Measurements from ENCODE around the gene BRAP.
A peak's percentile ranks its signal among the peaks of the same experiment; 100 is the strongest.
"Not testable (repeated sequence)": the region's sequence is repeated elsewhere in the genome, so short reads cannot be mapped to it uniquely, and the experiment has no call there.

The BRAP gene

DNA sequence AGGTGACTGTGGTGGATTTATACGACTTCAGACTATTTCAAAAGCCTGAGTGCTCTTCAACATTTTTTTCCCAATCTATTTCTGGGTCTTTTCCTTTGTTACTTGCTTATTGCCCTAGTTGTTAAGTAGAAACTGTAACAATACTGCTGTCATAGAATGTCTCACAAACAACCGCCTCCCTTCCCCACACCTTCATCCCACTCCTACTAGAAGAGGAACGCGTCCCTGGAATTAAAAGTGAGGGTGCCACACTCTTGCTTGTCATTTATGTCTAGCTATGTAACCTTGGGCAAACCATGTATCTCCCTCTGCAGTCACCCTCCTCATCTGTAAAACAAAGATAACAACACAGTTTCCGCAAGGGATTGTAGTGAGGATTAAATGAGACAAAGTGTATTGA, 8.6 kb downstream of the BRAP start:
- DNase-seq (ENCODE audit: low spot score) = no peak

DNA sequence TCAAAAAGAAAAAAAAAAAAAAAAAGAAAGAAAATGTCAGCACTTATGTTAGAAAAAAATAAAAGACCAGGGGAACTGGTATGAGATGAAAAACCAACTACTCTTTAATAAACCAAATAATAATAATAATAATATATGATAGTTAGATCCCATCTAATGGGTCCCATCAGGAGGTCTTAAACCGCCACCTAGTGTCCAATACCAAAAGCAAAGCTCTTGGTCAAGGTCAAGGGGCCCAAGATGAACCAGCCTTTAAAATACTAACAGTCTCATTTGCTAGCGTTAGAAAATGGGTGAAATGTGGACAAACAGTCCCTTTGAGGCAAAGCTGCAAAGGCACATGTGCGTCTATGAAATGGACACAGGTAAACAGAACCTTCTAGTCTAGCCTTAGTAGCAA, 12.3 kb downstream of the BRAP start:
- peak; percentile 22 for DNase-seq (ENCODE audit: low spot score)

DNA sequence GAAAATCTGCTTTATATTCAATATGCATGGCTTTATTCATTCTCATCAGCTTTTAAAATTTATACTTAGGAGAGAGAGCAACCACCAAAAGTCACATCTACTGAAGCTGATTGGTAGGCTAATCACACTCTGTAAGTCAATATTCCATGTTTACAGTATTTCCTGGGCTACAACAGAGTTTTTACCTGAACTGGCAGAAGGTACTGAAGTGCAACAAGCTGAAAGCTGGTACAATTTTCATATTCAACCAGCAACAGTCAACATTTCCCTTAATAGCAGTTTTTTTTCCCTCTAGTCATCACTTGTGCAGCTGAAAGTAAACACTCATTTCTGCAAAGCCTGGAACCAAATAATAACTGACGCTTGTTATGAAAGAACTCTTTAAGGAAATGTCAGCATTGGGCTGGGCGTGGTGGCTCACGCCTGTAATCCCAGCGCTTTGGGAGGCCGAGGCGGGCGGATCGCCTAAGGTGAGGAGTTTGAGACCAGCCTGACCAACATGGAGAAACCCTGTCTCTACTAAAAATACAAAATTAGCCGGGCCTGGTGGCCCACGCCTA, 12.9 kb downstream of the BRAP start:
- DNase-seq (ENCODE audit: low spot score) = no peak

DNA sequence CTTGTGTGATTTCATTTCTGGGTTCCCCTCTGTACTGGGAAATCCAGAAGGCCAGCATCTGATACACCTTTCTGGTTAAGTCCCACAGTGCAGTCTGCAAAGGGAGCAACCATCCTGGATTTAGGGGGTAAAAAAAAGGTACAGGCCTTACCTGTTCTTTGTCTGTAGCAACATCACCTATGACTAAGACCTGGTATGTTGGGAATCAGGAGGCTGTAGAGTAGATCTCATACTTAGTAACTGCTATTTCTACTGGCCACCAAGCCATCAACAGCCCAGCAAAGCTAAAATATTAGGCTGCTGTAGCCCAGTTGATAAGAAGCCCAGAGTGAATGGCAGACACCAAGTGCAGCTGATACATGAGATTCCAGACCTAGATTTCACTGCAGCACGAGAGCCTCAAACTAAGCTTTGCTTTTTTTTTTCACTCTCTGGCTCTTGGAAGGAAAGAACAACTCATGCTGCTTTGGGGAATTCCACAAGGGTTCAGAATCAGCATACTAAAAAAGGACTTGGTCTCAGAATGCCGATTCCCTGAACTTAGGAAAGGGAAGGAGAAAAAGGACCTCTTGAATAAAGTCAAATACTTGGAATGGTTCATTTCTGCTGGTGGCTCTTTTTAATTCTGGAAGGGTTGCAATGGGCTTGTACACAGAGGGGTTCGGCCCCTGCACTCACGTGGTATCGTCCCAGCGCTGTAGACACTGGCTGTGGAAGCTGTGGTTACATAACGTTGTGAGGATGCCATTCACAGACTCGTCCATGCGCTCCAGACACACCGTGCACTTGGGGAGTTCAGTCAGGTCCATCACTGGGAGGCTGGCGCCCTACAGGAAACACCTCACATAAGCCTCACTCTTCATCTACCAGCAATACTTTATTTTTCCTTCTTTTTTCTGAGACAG, 20.5 kb downstream of the BRAP start:
- peak; percentile 25 for DNase-seq (ENCODE audit: low spot score)

DNA sequence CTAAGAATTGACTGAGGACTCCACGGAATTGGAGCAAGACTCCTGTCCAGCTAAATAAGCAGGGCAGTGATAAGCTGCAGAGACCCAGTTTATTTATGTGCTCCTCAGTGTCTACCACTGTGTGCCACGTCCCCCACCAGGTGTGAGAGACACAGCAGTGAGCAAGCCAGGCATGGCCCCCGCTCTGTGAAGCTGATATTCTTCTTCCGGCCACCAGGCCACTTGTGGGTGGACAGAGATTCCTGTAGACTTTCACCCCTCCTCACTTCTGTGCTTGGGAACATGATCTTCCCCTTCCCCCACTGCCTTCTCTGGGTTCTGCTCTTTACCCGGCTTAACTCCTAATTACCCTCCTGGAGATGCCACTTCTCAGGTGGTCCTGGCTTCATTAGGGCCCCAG, 21.3 kb downstream of the BRAP start:
- DNase-seq (ENCODE audit: low spot score) = no peak

DNA sequence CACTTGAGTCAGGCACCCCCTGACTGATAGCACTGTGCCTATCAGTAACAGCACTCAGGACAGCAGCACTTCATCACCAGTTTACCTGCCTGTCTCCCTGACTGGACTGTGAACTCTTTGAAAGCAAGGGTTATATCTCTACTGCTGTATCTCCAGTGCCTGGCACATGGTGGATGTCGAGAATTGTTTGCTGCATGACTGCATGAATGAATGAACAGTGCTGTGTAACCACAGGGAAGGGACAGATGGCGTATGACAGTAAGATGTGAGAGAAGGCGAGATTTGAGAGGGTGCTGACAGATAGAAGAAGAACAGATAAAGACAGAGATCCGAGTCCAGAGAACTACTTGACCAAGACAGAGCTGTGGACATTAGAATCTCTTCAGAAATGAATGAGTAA, 29.7 kb downstream of the BRAP start:
- peak; percentile 87 for DNase-seq (ENCODE audit: low spot score)

DNA sequence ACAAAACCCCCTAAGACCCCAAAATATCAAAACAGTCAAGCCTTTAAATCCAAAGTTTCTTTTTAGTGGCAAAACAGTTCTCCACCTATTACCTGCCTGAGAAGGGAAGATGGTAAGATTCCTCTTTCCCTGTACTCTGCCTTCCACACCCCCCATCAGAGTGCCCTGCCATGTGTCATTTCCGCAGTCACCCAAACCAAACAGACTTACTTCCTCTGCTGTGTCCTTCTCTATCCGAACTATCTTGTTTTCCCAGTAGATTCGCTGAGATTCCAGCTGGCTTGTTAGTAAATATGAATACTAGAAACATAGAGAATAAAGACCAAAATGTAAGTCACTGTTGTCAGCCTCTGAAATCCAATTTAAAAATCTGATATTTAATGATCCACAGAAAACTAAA, 30.4 kb downstream of the BRAP start:
- no peak for DNase-seq (ENCODE audit: low spot score)

DNA sequence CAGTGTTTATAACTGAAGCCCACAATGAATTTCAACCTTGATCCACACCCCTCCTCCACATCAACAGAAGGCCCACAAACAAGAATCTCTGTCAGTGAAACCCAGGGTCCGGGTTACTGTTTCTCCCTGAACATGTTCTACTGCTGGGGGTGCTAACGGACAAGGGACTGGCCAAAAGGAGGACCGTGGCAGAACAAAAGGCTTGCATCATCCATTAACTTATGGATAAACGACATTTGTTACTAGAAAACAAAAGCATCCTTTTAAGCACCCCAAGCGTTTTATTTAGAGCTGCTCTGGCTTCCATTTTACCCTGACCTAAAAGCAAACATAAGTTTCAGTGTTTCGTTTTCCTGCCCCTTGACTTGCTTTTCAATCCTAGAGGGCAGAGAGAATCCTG, 32.2 kb downstream of the BRAP start:
- no peak for DNase-seq (ENCODE audit: low spot score)

DNA sequence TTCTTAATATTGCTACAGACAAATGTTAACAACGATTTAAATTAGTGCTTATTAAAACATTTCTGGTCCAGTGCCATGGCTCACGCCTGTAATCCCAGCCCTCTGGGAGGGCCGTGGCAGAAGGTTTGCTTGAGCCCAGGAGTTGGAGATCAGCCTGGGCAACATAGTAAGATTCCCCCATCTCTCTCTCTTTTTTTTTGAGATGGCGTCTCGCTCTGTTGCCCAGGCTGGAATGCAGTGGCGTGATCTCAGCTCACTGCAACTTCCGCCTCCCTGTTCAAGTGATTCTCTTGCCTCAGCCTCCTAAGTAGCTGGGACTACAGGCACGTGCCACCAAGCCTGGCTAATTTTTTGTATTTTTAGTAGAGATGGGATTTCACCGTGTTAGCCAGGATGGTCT, 33.2 kb downstream of the BRAP start:
- DNase-seq (ENCODE audit: low spot score) = not testable (repeated sequence)

DNA sequence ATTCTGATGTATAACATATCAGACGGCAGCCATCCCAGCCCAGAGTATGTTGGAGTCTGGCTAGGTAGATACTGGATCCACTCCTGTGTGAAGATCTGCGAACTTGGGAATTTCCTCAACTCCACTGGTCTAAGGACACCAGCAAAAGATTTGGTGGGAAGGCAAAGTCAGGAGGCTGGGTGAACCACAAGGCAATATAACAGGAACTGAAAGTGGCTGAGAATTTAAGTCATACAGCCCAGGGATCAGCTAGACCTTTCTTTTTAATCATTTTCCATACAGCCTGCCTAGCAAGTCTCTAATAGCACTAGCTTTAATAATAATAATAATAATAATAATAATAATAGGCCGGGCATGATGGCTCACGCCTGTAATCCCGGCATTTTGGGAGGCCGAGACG, 34.8 kb downstream of the BRAP start:
- DNase-seq (ENCODE audit: low spot score) = no peak

DNA sequence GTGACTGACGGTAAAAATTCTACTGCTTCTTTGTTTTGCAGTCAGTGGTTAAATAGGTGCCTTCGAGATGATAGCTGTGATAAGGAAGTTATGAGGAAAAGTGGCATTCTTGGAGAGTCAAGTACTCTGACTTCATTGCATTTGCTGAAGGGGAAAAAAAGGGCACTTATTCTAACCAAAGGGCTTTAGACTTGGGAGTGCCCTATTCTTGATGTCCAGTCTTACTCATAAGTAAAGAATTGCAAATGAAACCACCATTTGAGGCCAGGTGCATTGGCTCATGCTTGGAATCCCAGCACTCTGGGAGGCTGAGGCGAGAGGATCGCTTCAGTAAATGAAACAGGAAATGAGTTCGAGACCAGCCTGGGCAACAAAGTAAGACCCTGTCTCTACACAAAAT, 40.3 kb downstream of the BRAP start:
- DNase-seq (ENCODE audit: low spot score) = no peak

DNA sequence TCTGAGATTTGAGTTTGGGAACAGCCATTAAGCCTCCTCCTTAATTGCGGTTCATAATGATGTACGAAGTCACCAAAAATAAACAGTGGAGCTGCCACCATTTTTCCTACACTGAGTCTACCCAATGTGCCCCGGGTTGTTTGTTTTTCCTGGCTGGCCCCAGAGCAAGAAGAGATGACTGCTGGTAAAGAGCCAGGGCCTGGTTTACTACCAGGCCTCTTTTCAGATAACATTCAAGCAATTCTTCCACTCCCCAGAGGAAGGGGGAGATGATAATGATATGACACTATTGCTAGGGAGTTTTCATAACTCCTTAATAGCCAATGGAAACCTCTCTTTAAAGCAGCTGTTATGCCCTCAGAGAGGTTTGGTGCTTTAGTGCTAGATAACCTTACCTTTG, 42.3 kb downstream of the BRAP start:
- no peak for DNase-seq (ENCODE audit: low spot score)

DNA sequence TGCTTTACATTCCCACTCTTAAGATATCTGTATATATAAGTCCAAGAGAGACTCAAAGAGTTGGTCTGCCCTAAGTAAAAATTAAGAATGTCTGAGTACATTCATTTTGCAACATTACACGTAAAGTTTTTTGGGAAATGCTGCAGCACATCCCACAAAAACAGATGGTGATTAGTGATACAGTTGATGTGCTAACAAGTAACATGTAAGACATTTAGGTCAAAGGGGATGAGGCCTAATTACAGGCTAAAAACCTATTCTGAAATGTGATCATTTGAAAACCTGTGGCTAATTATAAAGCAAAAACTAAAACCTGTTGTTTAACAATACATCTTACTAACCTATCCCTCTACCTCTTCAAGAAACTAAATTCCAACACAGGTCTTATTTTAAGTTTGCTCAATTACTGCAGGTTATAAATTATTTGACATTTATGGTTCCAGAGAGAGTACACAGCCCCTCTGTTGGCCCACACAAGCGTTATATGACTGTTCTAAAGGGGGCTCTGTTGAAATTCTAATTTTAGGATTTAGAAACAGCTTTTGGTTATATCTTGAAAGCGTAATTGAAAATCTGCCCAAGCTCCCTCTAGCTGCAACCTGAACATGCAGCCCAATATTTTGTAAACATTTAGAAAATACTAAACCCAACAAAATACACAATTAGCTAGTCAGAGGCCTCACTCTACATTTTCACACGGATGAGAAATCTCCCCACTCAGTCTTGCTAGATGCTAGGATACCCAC, 42.9 kb downstream of the BRAP start:
- no peak for DNase-seq (ENCODE audit: low spot score)

DNA sequence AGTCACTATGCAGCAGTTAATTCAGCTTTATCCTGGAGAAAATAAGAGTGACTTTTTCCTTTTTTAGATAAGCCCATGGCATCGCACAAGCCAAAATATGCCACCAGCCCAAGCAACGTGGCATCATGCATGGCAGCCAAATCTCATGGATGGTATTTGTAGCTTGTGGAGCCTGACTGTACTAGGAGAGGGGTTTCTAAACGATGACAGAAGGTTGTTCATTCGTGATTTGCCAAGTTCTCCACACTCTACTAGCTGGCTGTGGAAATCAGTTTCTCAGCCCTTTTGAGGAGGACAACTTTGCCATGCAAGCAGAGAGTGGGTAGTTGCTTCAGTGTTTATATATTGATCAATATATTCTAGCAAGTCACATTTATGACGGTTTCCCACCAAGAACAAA, 45.2 kb downstream of the BRAP start:
- DNase-seq (ENCODE audit: low spot score) = peak; percentile 70

DNA sequence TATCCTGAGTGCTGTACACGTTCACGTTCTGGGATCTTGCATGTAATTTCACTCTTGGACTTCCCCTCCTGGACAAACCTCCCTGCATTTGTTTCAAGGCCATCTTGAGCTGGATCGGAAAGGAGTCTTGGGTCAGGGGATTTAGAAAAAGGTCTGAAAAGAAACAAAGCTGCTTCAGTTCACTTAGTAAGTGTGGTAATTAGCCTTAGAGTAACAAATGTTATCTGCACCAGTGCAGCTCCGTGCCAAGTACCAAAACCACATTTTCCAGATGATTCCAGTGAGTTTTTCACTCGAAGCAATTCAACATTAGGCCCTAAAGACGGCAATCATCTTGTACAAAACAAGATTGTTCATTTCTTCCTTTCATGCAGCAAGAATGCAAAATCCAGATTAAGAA, 47.2 kb downstream of the BRAP start:
- DNase-seq (ENCODE audit: low spot score) = no peak

DNA sequence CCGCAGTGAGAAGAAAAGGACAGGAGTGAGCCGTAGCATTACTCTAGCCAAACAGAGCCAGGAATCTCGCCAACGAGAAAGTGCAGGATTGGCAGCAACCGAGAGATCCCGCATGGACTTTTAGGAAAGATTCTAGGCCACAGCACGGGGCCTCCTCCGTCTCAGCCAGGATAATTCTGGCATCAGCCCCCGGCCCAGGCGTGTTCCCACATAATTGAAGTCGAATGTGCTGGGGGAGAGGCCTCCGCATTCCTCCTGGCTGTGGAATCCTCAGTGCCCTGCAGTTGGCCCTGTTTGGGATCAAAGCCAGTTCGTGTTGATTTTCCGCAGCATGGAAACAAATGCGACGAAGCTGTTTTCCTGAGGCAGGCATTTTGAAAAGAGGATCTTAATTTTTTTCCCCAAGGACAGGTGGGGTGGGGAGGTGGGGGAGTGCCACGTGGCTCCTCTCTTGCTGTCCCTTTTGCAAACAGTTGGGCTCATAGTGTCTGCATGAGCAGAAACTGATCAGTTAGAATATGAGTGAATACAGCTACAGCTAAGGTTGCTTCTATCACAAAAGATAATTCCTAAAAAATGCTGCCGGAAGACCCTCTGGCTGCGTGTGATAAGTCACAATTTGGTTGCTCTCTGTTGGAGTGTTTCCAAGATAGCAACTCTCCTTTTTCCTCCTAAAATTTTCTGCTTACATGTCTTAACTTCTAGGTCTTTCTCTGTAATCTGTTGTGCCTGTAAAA, 49.4 kb downstream of the BRAP start:
- peak; percentile 74 for DNase-seq (ENCODE audit: low spot score)

DNA sequence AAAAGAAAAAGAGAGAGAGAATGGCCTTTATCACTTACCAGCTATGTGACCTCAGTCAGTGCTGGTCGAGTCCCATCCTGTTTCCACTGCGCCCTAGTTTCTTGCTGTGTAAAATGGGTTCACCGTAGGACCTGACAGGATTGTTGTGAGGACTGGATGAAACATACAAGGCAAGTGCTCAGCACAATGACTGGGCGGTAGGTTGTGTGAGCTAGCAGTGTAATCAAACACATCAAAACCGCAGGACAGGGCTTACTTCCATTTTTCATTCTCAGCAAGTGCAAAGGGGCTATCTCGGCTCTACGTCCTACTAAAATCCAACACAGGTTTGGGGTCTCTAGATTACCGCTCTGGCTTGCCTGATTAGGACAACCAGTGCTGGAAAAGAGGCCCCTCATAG, 50.2 kb downstream of the BRAP start:
- no peak for DNase-seq (ENCODE audit: low spot score)

DNA sequence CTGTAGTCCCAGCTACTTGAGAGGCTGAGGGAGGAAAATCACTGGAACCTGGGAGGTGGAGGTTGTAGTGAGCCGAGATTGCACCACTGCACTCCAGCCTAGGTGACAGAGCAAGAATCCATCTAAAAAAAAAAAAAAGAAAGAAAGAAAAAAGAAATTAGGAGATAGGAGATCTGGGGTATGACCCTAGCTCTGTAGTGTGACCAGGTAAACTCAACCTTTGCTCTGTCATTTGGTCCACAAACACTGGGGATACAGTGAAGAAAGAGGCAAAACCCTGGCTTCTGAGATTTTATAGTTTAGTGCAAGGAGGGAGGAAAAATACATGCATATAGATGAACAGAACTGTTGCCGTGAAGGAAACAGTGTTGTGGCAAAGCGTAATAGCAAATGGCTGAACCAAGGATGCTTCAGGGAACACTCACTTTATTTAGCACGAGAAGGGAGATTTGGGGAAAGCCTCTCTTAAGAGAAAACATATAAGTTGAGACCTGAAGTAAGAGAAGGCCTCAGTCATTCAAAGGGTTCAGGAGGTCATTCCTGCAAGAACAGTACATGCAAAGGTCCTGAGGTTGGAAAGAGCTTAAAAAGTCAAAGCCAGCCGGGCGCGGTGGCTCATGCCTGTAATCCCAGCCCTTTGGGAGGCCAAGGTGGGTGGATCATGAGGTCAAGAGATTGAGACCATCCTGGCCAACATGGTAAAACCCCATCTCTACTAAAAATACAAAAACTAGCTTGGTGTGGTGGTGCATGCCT, 57.1 kb downstream of the BRAP start:
- DNase-seq (ENCODE audit: low spot score) = no peak

DNA sequence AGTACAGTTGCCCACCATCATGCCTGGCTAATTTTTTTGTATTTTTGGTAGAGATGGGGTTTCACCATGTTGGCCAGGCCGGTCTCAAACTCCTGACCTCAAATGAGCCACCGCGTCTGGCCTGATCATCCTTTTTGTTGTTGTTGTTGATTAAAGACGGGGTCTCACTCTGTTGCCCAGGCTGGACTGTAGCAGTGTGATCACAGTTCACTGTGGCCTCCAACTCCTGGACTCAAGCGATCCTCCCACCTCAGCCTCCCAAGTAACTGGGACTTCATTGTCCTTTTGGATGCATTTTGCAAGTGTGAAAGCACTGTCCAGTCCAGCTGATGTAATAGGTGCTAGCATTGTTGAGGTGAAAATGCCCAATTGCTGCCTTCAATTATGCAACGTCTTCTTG, 59.5 kb downstream of the BRAP start:
- no peak for DNase-seq (ENCODE audit: low spot score)

DNA sequence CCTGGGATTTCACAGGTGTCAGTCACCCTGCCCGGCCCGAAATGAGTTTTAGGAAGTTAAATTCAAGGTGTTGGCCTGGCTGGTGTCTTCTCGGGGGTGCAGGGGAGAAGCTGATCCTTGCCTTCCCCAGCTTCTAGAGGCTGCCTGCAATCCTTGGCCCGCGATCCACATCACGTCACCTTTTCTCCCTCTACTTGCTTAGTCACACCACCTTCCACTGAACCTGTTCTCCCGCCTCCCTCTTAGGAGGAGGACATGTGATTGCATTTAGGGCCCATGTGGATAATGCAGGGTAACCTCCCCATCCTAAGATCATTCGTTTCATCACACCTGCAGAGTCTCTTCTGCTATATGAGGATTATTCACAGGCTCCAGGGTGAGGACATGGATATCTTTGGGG, 61.2 kb downstream of the BRAP start:
- DNase-seq (ENCODE audit: low spot score) = no peak

DNA sequence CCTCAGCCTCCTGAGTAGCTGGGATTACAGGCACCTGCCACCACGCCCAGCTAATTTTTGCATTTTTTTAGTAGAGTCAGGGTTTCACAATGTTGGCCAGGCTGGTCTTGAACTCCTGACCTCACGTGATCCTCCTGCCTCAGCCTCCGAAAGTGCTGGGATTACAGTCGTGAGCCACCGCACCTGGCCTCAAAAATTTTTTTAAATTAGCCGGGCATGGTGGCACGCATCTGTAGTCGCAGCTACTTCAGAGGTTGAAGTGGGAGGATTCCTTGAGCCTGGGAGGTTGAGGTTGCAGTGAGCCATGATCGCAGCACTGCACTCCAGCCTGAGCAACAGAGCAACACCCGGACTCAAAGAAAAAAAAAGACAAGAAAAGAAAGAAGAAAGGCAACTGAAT, 67.9 kb downstream of the BRAP start:
- DNase-seq (ENCODE audit: low spot score) = not testable (repeated sequence)

DNA sequence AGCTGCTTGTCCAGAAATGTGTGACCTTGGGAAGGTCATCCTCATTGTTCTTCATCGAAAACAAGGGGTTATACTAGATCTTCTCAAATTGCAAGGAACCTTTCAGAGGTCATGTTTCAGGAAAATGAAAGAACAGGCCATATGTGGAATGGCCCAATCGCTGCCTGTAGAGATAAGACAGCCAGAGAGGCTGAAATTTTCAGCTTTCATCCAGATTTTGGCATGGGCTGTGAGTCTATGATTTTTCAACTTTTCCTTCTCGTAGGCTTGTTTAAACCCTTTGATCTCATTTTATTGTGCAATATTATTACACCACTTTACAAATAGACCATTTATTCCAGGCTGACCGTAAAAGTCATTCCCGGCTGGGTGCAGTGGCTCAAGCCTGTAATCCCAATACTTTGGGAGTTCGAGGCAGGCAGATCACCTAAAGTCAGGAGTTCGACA, 69.6 kb downstream of the BRAP start:
- no peak for DNase-seq (ENCODE audit: low spot score)

All from cerebellar cortex (tissue), 1 donor.